T-helper 1 cell treated with Interleukin-12 subunit alpha and Interleukin-12 subunit beta and Interleukin-4 antibody, amounts not matched to agents 30 μg/mL and 1 μg/mL, for 36 hours (primary cell): Measurements from ENCODE around the gene ZIC2.
A peak's percentile ranks its signal among the peaks of the same experiment; 100 is the strongest.

Experiments used
- H3K27ac Mint-ChIP-seq: one replicate; pipeline ENCODE4 v1.8.0; 2021; ENCODE audit warnings: mild to moderate bottlenecking, mixed read lengths
- H3K27me3 Mint-ChIP-seq: one replicate; pipeline ENCODE4 v1.8.0; 2021; ENCODE audit warnings: low read depth, mixed read lengths
- H3K36me3 Mint-ChIP-seq: one replicate; pipeline ENCODE4 v1.8.0; 2021; ENCODE audit warnings: low read depth, mixed read lengths
- H3K4me1 Mint-ChIP-seq: one replicate; pipeline ENCODE4 v1.8.0; 2021; ENCODE audit warnings: low read depth, mixed read lengths
- H3K4me3 Mint-ChIP-seq: one replicate; pipeline ENCODE4 v1.8.0; 2021; ENCODE audit warnings: mild to moderate bottlenecking, moderate library complexity, mixed read lengths
- H3K9me3 Mint-ChIP-seq: one replicate; pipeline ENCODE4 v1.8.0; 2021; ENCODE audit warnings: mixed read lengths

Gene ZIC2

GRCh38 chr13:99984461-99985240, 3.1 kb downstream of the ZIC2 start:
- peak overlapping the region; percentile 79 for H3K27ac Mint-ChIP-seq
- peaks cover 7% of the 10 kb centered on the region for H3K36me3 Mint-ChIP-seq
- H3K9me3 Mint-ChIP-seq = peaks cover 5% of the 10 kb centered on the region
- H3K4me1 Mint-ChIP-seq = peaks cover 16% of the 10 kb centered on the region
- no peak overlapping the region for H3K4me3 Mint-ChIP-seq
- H3K27me3 Mint-ChIP-seq = peaks cover 65% of the 10 kb centered on the region

GRCh38 chr13:99985241-99985874, 3.8 kb downstream of the ZIC2 start:
- Mint-ChIP-seq H3K4me1 (peaks cover 20% of the 10 kb centered on the region), H3K9me3 (peaks cover 5% of the 10 kb centered on the region), H3K4me3 (no peak overlapping the region), H3K27me3 (peaks cover 70% of the 10 kb centered on the region), H3K36me3 (peaks cover 7% of the 10 kb centered on the region), H3K27ac (no peak overlapping the region)

- H3K4me3 Mint-ChIP-seq = peak overlapping the region; percentile 38
- peaks cover 75% of the 10 kb centered on the region for H3K27me3 Mint-ChIP-seq
- peaks cover 7% of the 10 kb centered on the region for H3K36me3 Mint-ChIP-seq
- H3K4me1 Mint-ChIP-seq = peaks cover 20% of the 10 kb centered on the region
- H3K27ac Mint-ChIP-seq = peak overlapping the region; percentile 77
- H3K9me3 Mint-ChIP-seq = peaks cover 5% of the 10 kb centered on the region
These were observed 4.4 kb downstream of the ZIC2 start for GRCh38 chr13:99985886-99986527.

- Mint-ChIP-seq H3K4me1 (peaks cover 22% of the 10 kb centered on the region), H3K4me3 (no peak overlapping the region), H3K9me3 (peaks cover 5% of the 10 kb centered on the region), H3K27me3 (peaks cover 82% of the 10 kb centered on the region), H3K27ac (peak overlapping the region; percentile 36), H3K36me3 (peaks cover 7% of the 10 kb centered on the region)
These were observed 5.2 kb downstream of the ZIC2 start for GRCh38 chr13:99986741-99987140.

GRCh38 chr13:99987154-99988019, 5.8 kb downstream of the ZIC2 start:
- H3K4me3 Mint-ChIP-seq = no peak overlapping the region
- peak overlapping the region; percentile 59 for H3K27ac Mint-ChIP-seq
- H3K4me1 Mint-ChIP-seq = peaks cover 26% of the 10 kb centered on the region
- H3K27me3 Mint-ChIP-seq = peaks cover 89% of the 10 kb centered on the region
- H3K9me3 Mint-ChIP-seq = peaks cover 5% of the 10 kb centered on the region
- peaks cover 7% of the 10 kb centered on the region for H3K36me3 Mint-ChIP-seq

- peaks cover 5% of the 10 kb centered on the region for H3K9me3 Mint-ChIP-seq
- H3K36me3 Mint-ChIP-seq = peaks cover 7% of the 10 kb centered on the region
- peak overlapping the region; percentile 37 for H3K4me3 Mint-ChIP-seq
- peaks cover 31% of the 10 kb centered on the region for H3K4me1 Mint-ChIP-seq
- peak overlapping the region; percentile 57 for H3K27ac Mint-ChIP-seq
- peaks cover 90% of the 10 kb centered on the region for H3K27me3 Mint-ChIP-seq
These were observed 7.1 kb downstream of the ZIC2 start for GRCh38 chr13:99988529-99989275.

GRCh38 chr13:99989276-99990125, 7.9 kb downstream of the ZIC2 start:
- Mint-ChIP-seq H3K27me3 (peaks cover 90% of the 10 kb centered on the region), H3K27ac (peak overlapping the region; percentile 55), H3K4me1 (peaks cover 31% of the 10 kb centered on the region), H3K4me3 (peak overlapping the region; percentile 37), H3K9me3 (peaks cover 5% of the 10 kb centered on the region), H3K36me3 (peaks cover 6% of the 10 kb centered on the region)

- H3K27ac Mint-ChIP-seq = peak overlapping the region; percentile 41
- H3K9me3 Mint-ChIP-seq = peaks cover 5% of the 10 kb centered on the region
These were observed 8.8 kb downstream of the ZIC2 start for GRCh38 chr13:99990126-99990977.

GRCh38 chr13:99991013-99991827, 9.6 kb downstream of the ZIC2 start:
- peaks cover 7% of the 10 kb centered on the region for H3K36me3 Mint-ChIP-seq
- peaks cover 98% of the 10 kb centered on the region for H3K27me3 Mint-ChIP-seq
- H3K27ac Mint-ChIP-seq = no peak overlapping the region
- H3K4me1 Mint-ChIP-seq = peaks cover 34% of the 10 kb centered on the region
- no peak overlapping the region for H3K4me3 Mint-ChIP-seq
- peaks cover 1% of the 10 kb centered on the region for H3K9me3 Mint-ChIP-seq

More at GRCh38 chr13:99990126-99990977, 8.8 kb downstream of the ZIC2 start:
- Mint-ChIP-seq H3K4me1 (peaks cover 31% of the 10 kb centered on the region), H3K27me3 (peaks cover 95% of the 10 kb centered on the region), H3K36me3 (peaks cover 9% of the 10 kb centered on the region), H3K4me3 (no peak overlapping the region)

- H3K36me3 Mint-ChIP-seq = peaks cover 10% of the 10 kb centered on the region
- H3K27me3 Mint-ChIP-seq = peaks cover 98% of the 10 kb centered on the region
- peak overlapping the region; percentile 66 for H3K27ac Mint-ChIP-seq
- peaks cover 33% of the 10 kb centered on the region for H3K4me1 Mint-ChIP-seq
- no peaks in the 10 kb centered on the region for H3K9me3 Mint-ChIP-seq
- no peak overlapping the region for H3K4me3 Mint-ChIP-seq
These were observed 10.5 kb downstream of the ZIC2 start for GRCh38 chr13:99991828-99992775.

- no peak overlapping the region for H3K27ac Mint-ChIP-seq
- no peaks in the 10 kb centered on the region for H3K9me3 Mint-ChIP-seq
- peaks cover 10% of the 10 kb centered on the region for H3K36me3 Mint-ChIP-seq
- peaks cover 30% of the 10 kb centered on the region for H3K4me1 Mint-ChIP-seq
- H3K27me3 Mint-ChIP-seq = peaks cover 91% of the 10 kb centered on the region
- no peak overlapping the region for H3K4me3 Mint-ChIP-seq
These were observed 11.4 kb downstream of the ZIC2 start for GRCh38 chr13:99992949-99993351.
